ENCODE results near the gene CDH12. TPM values are rescaled to one million over a fixed set of nuclear protein-coding genes. Genes with fewer than 3 reads are reported as not detected.

Gene CDH12
- total and polyA plus RNA-seq, 4 donors, result 5.8 to 29.9 (median 8.2) TPM

DNA sequence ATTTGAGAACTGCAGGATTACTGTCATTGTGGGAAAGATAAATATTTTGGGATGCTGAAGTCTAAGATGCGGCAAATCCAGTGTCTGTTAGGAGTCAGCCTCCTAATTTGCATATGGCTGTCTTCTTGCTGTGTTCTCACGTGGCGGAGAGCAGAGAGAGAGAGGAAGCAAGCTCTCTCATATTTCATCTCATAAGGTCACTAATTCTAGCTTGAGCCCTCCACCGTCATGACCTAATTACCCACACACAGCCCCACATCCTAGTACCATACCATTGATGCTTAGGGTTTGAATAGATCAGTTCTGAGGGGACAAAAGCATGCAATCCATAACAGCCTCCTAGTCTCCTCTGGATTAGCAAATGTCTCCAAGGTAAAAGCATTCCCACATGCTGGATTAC is 124.5 kb downstream of the CDH12 start:
- DNase-seq (ENCODE audit: low read depth in 4 of 6, low spot score in 6 of 6), result peak in 2 of 6 donors; percentile 10 to 42

DNA sequence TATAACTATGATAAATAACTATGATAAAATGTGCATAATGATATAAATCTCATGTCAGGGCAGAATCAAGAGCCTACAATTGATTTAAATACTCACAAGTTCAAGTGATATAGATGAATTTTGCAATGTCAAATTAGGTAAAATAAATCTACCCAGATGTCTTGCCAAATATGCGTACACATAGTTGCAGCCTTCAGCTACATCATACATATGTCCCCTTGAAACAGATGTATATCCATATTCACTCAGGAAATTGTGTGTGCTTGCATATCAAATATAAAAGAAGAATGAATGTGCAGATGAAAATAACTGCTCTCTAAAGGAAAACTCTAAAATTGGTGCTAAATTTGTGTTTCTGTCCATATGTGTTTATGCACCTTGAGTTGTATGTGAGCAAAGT is 130.7 kb downstream of the CDH12 start:
- DNase-seq (ENCODE audit: low read depth in 4 of 6, low spot score in 6 of 6), result peak in 1 of 6 donors; percentile 65
- no peaks in the 10 kb centered on the region for H3K4me1 ChIP-seq (ENCODE audit: control insufficient read depth, insufficient read depth, low read length)
- no peaks in the 10 kb centered on the region for H3K27me3 ChIP-seq (ENCODE audit: control insufficient read depth, insufficient read depth, low read length)
- no peaks in the 10 kb centered on the region for H3K9me3 ChIP-seq (ENCODE audit: control insufficient read depth, insufficient read depth, low read length)
- H3K36me3 ChIP-seq (ENCODE audit: control insufficient read depth, insufficient read depth, low read length), result no peaks in the 10 kb centered on the region
- no peak overlapping the region for H3K4me3 ChIP-seq (ENCODE audit: low read depth, low read length)
- no peak overlapping the region for H3K27ac ChIP-seq (ENCODE audit: low read depth, low read length)
- WGBS (ENCODE audit: insufficient coverage), result no CpG with 5 or more reads among the region's 1 CpG

More for the DNA sequence above, 124.5 kb downstream of the CDH12 start:
- H3K27me3 ChIP-seq (ENCODE audit: control insufficient read depth, insufficient read depth, low read length), result no peaks in the 10 kb centered on the region
- no peaks in the 10 kb centered on the region for H3K4me1 ChIP-seq (ENCODE audit: control insufficient read depth, insufficient read depth, low read length)
- H3K4me3 ChIP-seq (ENCODE audit: low read depth, low read length), result no peak overlapping the region
- no peaks in the 10 kb centered on the region for H3K9me3 ChIP-seq (ENCODE audit: control insufficient read depth, insufficient read depth, low read length)
- no peak overlapping the region for H3K27ac ChIP-seq (ENCODE audit: low read depth, low read length)
- no peaks in the 10 kb centered on the region for H3K36me3 ChIP-seq (ENCODE audit: control insufficient read depth, insufficient read depth, low read length)
- WGBS (ENCODE audit: insufficient coverage), result 30% methylated on average over 2 of the region's 4 CpGs

DNA sequence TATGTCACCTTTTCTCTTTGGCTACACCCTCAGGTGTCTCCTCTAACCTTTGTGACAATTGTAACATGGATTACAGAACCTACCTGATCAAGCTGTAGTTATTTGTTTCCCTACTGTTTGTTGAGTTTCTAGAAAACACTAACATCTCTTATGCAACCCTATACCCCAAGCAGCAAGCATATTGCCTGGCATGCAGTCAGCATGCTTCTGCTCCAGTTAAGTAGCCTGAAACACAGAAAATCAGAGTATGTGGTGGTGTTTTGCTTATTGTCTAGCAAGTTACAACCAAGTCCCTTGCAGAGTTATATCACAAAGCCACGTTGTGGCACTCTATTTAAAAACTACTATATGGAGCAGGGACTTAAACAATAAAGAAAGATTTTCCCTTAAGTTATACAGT is 131.1 kb downstream of the CDH12 start:
- Histone ChIP-seq H3K4me3 (ENCODE audit: low read depth, low read length) (no peak overlapping the region), H3K36me3 (ENCODE audit: control insufficient read depth, insufficient read depth, low read length) (no peaks in the 10 kb centered on the region), H3K4me1 (ENCODE audit: control insufficient read depth, insufficient read depth, low read length) (no peaks in the 10 kb centered on the region), H3K27ac (ENCODE audit: low read depth, low read length) (no peak overlapping the region), H3K27me3 (ENCODE audit: control insufficient read depth, insufficient read depth, low read length) (no peaks in the 10 kb centered on the region), H3K9me3 (ENCODE audit: control insufficient read depth, insufficient read depth, low read length) (no peaks in the 10 kb centered on the region)
- no CpG with 5 or more reads among the region's 1 CpG for WGBS (ENCODE audit: insufficient coverage)
- peak in 1 of 6 donors; percentile 77 for DNase-seq (ENCODE audit: low read depth in 4 of 6, low spot score in 6 of 6)

DNA sequence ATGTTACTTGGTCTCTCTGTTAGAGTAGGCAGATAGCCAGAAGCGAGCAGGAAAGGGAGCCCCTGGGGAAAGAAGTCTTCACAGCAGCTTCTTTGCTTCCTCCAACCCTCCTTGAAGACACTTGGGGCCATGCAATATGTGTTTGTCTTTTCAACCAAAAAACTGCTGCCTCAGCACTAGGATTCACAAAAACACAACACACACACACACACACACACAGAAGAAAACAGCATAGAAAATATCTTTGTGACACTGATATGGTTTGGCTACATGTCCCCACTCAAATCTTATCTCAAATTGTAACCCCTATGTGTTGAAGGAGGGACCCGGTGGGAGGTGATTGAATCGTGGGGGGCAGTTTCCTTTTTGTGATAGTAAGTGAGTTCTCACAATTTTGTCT is 133.3 kb downstream of the CDH12 start:
- H3K27ac ChIP-seq (ENCODE audit: low read depth, low read length), result no peak overlapping the region
- no peaks in the 10 kb centered on the region for H3K9me3 ChIP-seq (ENCODE audit: control insufficient read depth, insufficient read depth, low read length)
- no CpG with 5 or more reads among the region's 3 CpGs for WGBS (ENCODE audit: insufficient coverage)
- H3K4me3 ChIP-seq (ENCODE audit: low read depth, low read length), result no peak overlapping the region
- no peaks in the 10 kb centered on the region for H3K27me3 ChIP-seq (ENCODE audit: control insufficient read depth, insufficient read depth, low read length)
- no peak for DNase-seq (ENCODE audit: low read depth in 4 of 6, low spot score in 6 of 6)
- no peaks in the 10 kb centered on the region for H3K4me1 ChIP-seq (ENCODE audit: control insufficient read depth, insufficient read depth, low read length)
- H3K36me3 ChIP-seq (ENCODE audit: control insufficient read depth, insufficient read depth, low read length), result no peaks in the 10 kb centered on the region

DNA sequence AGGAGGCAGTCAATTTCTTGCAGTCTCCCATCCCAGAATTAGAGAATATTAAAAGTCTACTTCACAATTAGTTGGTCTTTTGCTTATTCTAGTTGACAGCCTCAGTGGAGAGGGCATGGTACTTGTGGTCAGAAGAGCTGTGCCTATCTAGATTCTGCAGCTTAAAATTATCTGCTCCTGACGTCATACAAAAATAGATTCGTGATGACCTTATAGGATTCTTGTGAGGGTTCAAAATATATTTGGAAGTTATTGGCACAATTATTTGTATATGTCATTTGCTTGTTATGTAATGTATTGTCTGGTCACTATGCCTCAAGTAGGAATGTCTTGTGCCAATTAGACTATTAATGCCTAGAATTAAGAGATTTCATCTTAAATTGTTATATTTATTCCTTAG is 142.5 kb downstream of the CDH12 start:
- Histone ChIP-seq H3K4me1 (ENCODE audit: control insufficient read depth, insufficient read depth, low read length) (no peaks in the 10 kb centered on the region), H3K27me3 (ENCODE audit: control insufficient read depth, insufficient read depth, low read length) (no peaks in the 10 kb centered on the region), H3K4me3 (ENCODE audit: low read depth, low read length) (no peak overlapping the region), H3K27ac (ENCODE audit: low read depth, low read length) (no peak overlapping the region), H3K36me3 (ENCODE audit: control insufficient read depth, insufficient read depth, low read length) (no peaks in the 10 kb centered on the region), H3K9me3 (ENCODE audit: control insufficient read depth, insufficient read depth, low read length) (no peaks in the 10 kb centered on the region)
- WGBS (ENCODE audit: insufficient coverage), result 92% methylated on average over 2 of the region's 2 CpGs
- DNase-seq (ENCODE audit: low read depth in 4 of 6, low spot score in 6 of 6), result no peak

DNA sequence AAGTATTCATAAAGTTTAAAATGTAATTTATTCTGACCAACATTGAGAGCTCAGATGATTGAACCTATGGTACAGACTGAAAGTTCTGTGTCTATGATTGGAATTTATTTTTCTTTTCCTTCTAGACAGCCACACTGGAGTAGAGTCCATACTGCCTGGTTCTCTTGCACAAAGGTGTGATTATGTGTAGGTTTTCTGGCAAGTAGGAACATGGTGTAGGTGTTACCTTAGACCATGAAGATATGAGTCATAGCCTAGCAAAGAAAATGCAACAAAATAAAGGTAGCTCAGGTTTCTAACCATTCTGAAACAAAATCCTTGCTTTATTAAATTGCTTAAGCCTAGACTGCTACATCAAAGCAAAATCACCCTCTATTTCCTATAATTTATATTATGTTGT is 143.4 kb downstream of the CDH12 start:
- no peak overlapping the region for H3K4me3 ChIP-seq (ENCODE audit: low read depth, low read length)

DNA sequence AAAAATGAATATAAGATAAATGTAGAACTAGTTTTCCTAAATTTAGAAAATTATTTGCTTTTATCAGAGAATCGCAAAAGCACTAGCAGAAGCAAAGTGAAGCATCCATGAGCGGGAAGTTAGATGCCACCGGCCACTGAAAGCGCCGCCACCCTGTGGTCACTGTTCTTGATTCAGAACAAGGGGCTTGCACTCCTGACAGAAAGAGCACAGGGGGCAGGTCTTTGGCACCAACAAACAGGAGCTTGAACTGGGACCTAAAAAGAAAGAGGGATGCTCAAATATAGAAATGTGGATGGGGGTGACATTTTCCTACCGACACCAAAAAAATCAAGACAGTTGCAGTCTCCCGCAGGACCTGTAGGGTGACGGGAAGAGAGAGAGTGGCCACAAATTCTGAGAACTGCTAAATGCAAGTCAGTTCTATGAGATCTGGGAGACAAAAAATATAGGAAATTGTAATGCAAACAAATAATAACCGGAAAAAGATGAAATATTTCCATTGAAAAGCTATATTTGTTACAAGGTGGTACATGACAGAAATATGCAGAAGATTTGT is 144.3 kb downstream of the CDH12 start:
- Histone ChIP-seq H3K9me3 (ENCODE audit: control insufficient read depth, insufficient read depth, low read length) (no peaks in the 10 kb centered on the region), H3K27me3 (ENCODE audit: control insufficient read depth, insufficient read depth, low read length) (no peaks in the 10 kb centered on the region), H3K4me3 (ENCODE audit: low read depth, low read length) (no peak overlapping the region), H3K27ac (ENCODE audit: low read depth, low read length) (no peak overlapping the region), H3K4me1 (ENCODE audit: control insufficient read depth, insufficient read depth, low read length) (no peaks in the 10 kb centered on the region), H3K36me3 (ENCODE audit: control insufficient read depth, insufficient read depth, low read length) (no peaks in the 10 kb centered on the region)
- no peak for DNase-seq (ENCODE audit: low read depth in 4 of 6, low spot score in 6 of 6)
- WGBS (ENCODE audit: insufficient coverage), result 91% methylated on average over 9 of the region's 9 CpGs

More for the DNA sequence above, 143.4 kb downstream of the CDH12 start:
- H3K27ac ChIP-seq (ENCODE audit: low read depth, low read length), result no peak overlapping the region
- no peak for DNase-seq (ENCODE audit: low read depth in 4 of 6, low spot score in 6 of 6)
- no peaks in the 10 kb centered on the region for H3K27me3 ChIP-seq (ENCODE audit: control insufficient read depth, insufficient read depth, low read length)
- H3K36me3 ChIP-seq (ENCODE audit: control insufficient read depth, insufficient read depth, low read length), result no peaks in the 10 kb centered on the region
- H3K9me3 ChIP-seq (ENCODE audit: control insufficient read depth, insufficient read depth, low read length), result no peaks in the 10 kb centered on the region
- H3K4me1 ChIP-seq (ENCODE audit: control insufficient read depth, insufficient read depth, low read length), result no peaks in the 10 kb centered on the region

DNA sequence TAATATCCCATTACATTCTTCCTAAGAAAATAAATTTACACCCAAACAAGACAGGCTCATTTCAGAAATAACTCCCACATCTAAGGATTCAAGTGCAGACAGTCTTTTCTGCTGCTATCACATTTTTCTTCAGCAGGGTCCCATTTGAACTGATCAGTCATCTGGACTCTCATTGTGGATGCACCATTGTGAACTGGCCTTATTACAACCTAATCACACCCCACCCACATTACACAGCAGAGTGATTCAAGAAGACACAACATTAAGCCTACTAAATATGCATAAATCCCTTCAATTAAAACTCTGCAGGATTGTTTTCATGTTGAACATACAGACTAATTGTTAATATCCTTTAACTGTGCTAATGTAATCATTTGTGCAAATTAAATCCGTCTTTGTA is 146.2 kb downstream of the CDH12 start:
- WGBS (ENCODE audit: insufficient coverage), result no CpG with 5 or more reads among the region's 1 CpG
- peak in 2 of 6 donors; percentile 9 to 77 for DNase-seq (ENCODE audit: low read depth in 4 of 6, low spot score in 6 of 6)

DNA sequence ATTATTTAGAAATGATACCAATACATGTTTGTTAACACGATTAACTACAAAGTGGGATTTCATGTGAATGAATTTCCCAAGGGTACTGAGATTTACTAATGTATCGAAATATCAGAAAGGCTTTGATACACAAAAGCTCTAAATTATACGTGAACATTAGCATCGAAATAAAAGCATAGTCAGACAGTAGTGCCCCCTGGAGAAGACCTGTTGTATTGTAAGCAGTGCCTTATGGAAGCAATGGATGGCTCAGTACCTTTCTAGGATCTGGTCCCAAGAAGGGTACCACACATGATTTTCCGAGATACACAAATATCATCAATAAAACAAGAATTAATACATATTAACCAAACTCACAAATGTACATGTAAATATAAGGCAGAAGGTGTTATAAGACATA is 153.8 kb downstream of the CDH12 start:
- H3K27ac ChIP-seq (ENCODE audit: low read depth, low read length), result no peak overlapping the region
- no peaks in the 10 kb centered on the region for H3K36me3 ChIP-seq (ENCODE audit: control insufficient read depth, insufficient read depth, low read length)
- no peak overlapping the region for H3K4me3 ChIP-seq (ENCODE audit: low read depth, low read length)
- no CpG with 5 or more reads among the region's 5 CpGs for WGBS (ENCODE audit: insufficient coverage)
- no peaks in the 10 kb centered on the region for H3K9me3 ChIP-seq (ENCODE audit: control insufficient read depth, insufficient read depth, low read length)
- DNase-seq (ENCODE audit: low read depth in 4 of 6, low spot score in 6 of 6), result no peak
- no peaks in the 10 kb centered on the region for H3K27me3 ChIP-seq (ENCODE audit: control insufficient read depth, insufficient read depth, low read length)
- H3K4me1 ChIP-seq (ENCODE audit: control insufficient read depth, insufficient read depth, low read length), result no peaks in the 10 kb centered on the region

More for the DNA sequence above, 146.2 kb downstream of the CDH12 start:
- no peaks in the 10 kb centered on the region for H3K9me3 ChIP-seq (ENCODE audit: control insufficient read depth, insufficient read depth, low read length)
- H3K4me1 ChIP-seq (ENCODE audit: control insufficient read depth, insufficient read depth, low read length), result no peaks in the 10 kb centered on the region
- no peak overlapping the region for H3K27ac ChIP-seq (ENCODE audit: low read depth, low read length)
- no peaks in the 10 kb centered on the region for H3K36me3 ChIP-seq (ENCODE audit: control insufficient read depth, insufficient read depth, low read length)
- H3K27me3 ChIP-seq (ENCODE audit: control insufficient read depth, insufficient read depth, low read length), result no peaks in the 10 kb centered on the region
- H3K4me3 ChIP-seq (ENCODE audit: low read depth, low read length), result no peak overlapping the region

DNA sequence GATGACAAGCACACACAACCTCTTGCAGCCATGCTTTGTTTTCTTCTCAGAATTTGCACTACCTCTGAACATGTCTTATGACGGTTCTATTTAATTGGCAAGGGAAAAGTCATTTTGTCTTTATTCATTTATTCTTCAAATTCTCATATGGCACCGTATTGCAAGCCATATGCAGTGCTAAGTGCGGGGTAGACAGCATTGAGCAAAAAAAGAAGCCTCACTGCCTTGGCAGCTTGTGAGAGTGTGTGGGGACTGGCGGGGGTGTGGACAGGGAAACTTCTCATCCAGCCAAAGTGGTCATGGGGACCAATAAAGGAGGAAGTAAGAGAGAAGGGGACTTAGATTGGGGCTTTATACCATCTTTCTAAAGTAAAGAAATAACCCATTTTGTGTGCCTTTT is 160.0 kb downstream of the CDH12 start:
- Histone ChIP-seq H3K36me3 (ENCODE audit: control insufficient read depth, insufficient read depth, low read length) (no peaks in the 10 kb centered on the region), H3K27me3 (ENCODE audit: control insufficient read depth, insufficient read depth, low read length) (no peaks in the 10 kb centered on the region), H3K4me1 (ENCODE audit: control insufficient read depth, insufficient read depth, low read length) (no peaks in the 10 kb centered on the region), H3K27ac (ENCODE audit: low read depth, low read length) (no peak overlapping the region), H3K9me3 (ENCODE audit: control insufficient read depth, insufficient read depth, low read length) (no peaks in the 10 kb centered on the region), H3K4me3 (ENCODE audit: low read depth, low read length) (no peak overlapping the region)
- WGBS (ENCODE audit: insufficient coverage), result no CpG with 5 or more reads among the region's 4 CpGs
- peak in 1 of 6 donors; percentile 87 for DNase-seq (ENCODE audit: low read depth in 4 of 6, low spot score in 6 of 6)
